HFFc6 (cell line): ENCODE data around the gene ADGRB3. TPM values are rescaled to one million over a fixed set of nuclear protein-coding genes. Genes with fewer than 3 reads are reported as not detected.

Experiments
- DNase-seq: peaks from one replicate; pipeline ENCODE4 v3.0.0-alpha.2; 2018
- H3K27ac Mint-ChIP-seq: 2 replicates; pipeline ENCODE4 v1.8.0; 2020; ENCODE audit warnings: mild to moderate bottlenecking, mixed read lengths
- H3K27me3 Mint-ChIP-seq: 2 replicates; pipeline ENCODE4 v1.8.0; 2021; ENCODE audit warnings: mild to moderate bottlenecking, moderate library complexity, mixed read lengths; ENCODE audit not compliant: insufficient read depth
- H3K36me3 Mint-ChIP-seq: 2 replicates; pipeline ENCODE4 v1.8.0; 2021; ENCODE audit warnings: low read depth, mixed read lengths
- H3K4me1 Mint-ChIP-seq: 2 replicates; pipeline ENCODE4 v1.8.0; 2020; ENCODE audit warnings: low read depth, mixed read lengths
- H3K4me3 Mint-ChIP-seq: 2 replicates; pipeline ENCODE4 v1.8.0; 2020; ENCODE audit warnings: mild to moderate bottlenecking, moderate library complexity, mixed read lengths
- H3K9me3 Mint-ChIP-seq: 2 replicates; pipeline ENCODE4 v1.8.0; 2020; ENCODE audit warnings: mild to moderate bottlenecking, mixed read lengths
- total RNA-seq, 6 experiments: library from RNA; stranded (reverse); fragmentation: NEBNext Ultra II Directional; extraction: Animal tissue kit (Norgen Biotek cat#: 25700); gene quantifications; 2 replicates in 1 of 6; 3 replicates in 5 of 6; pipeline ENCODE4 v1.2.3, GENCODE V29; 2021
- TF ChIP-seq, protein P1 (sequence below): fragments of 200-600 bp; sonication (generic); IDR thresholded peaks from 2 replicates; pipeline ENCODE4 v1.5.0; 2021; ENCODE audit warnings: antibody characterized with exemption, mild to moderate bottlenecking

Gene ADGRB3
- total RNA-seq, 6 experiments from 2014 or later = 0.05 to 0.07 (median 0.05) TPM; not detected in 3

DNA sequence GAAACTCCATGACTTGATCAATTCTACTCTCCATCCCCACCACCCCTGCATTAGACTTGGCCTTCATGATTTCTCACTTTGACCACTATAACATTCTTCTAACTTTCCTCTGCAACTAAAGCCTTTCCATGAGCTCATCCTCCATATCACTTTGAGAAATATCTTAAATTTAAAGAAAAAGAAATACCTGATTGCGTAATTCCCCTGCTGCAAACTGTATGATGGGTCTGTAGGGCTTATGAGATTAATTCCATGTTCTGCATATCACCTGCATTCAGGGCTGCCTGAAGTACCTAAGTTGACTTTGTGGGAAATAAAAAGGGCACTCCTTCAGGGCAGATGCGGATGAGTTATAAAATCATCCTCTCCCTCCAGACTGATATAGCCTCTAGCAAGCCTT, 611.9 kb downstream of the ADGRB3 start:
- no peaks in the 10 kb centered on the region for H3K4me1 Mint-ChIP-seq
- no peak for DNase-seq
- H3K27ac Mint-ChIP-seq = no peak overlapping the region
- H3K9me3 Mint-ChIP-seq = peaks cover 33% of the 10 kb centered on the region
- TF ChIP-seq, protein P1, sequence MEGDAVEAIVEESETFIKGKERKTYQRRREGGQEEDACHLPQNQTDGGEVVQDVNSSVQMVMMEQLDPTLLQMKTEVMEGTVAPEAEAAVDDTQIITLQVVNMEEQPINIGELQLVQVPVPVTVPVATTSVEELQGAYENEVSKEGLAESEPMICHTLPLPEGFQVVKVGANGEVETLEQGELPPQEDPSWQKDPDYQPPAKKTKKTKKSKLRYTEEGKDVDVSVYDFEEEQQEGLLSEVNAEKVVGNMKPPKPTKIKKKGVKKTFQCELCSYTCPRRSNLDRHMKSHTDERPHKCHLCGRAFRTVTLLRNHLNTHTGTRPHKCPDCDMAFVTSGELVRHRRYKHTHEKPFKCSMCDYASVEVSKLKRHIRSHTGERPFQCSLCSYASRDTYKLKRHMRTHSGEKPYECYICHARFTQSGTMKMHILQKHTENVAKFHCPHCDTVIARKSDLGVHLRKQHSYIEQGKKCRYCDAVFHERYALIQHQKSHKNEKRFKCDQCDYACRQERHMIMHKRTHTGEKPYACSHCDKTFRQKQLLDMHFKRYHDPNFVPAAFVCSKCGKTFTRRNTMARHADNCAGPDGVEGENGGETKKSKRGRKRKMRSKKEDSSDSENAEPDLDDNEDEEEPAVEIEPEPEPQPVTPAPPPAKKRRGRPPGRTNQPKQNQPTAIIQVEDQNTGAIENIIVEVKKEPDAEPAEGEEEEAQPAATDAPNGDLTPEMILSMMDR = no peak
- no peaks in the 10 kb centered on the region for H3K27me3 Mint-ChIP-seq
- no peak overlapping the region for H3K4me3 Mint-ChIP-seq
- no peaks in the 10 kb centered on the region for H3K36me3 Mint-ChIP-seq

DNA sequence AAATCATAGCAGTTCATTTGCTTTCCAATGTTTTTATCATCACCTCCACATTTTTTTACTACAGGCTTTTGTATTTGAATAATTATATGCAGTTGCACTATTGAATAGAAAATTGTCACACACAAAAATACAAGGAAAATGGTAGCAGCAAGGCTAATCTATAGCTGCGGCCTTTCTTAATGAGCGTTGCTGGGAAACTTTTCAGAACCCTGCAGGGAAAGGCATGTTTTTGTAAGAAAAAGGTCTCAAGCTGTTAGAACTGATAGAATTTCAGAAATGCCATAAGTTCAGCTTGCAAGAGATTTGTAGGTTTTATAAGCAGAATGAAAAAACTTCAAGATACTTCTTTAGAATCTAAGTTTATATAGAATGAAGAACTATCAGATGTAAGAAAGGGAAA, 625.9 kb downstream of the ADGRB3 start:
- Mint-ChIP-seq H3K4me3 (no peak overlapping the region), H3K27ac (no peak overlapping the region), H3K36me3 (no peaks in the 10 kb centered on the region), H3K4me1 (no peaks in the 10 kb centered on the region), H3K27me3 (no peaks in the 10 kb centered on the region), H3K9me3 (peaks cover 29% of the 10 kb centered on the region)
- TF ChIP-seq, protein P1 = no peak
- DNase-seq = no peak

DNA sequence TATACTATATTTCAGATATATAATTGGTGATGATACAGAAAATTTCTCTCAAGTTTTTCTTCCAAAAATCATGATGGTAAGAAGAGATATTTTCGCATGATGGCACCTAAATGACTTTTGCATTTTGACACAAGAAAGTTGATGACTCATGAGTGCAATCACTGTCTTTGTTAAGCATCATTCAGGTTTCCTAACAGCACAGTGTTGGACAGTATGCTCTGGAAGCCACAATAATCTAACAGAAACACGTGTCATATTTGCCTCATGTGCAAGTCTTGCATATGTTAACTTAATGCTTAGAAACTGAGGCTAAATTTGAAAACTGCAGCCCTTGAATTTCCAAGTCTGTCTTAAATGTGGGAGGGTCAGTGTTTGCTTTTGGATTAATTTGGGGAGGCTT, 628.2 kb downstream of the ADGRB3 start:
- Mint-ChIP-seq H3K9me3 (peaks cover 24% of the 10 kb centered on the region), H3K27me3 (no peaks in the 10 kb centered on the region), H3K36me3 (no peaks in the 10 kb centered on the region), H3K27ac (no peak overlapping the region), H3K4me3 (no peak overlapping the region), H3K4me1 (no peaks in the 10 kb centered on the region)
- TF ChIP-seq, protein P1 = no peak
- DNase-seq = no peak

DNA sequence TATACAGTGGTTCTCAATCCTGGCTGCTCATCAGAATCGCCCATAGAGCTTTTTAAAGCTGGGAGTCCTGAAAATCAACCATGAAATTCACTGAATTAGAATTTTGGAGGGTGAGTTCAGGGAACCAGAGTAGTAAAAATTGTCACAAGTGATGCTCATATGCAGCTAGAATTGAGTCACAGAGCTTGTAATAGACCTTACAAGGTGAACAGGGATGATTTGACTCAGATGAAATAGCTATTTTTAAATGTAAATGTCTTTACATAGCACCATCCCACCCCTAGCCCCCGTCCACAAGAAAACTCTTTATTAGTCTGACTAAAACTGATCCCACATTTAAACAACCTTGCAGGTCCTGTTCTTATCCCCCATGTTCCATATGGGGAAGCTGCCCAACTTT, 630.0 kb downstream of the ADGRB3 start:
- Mint-ChIP-seq H3K36me3 (no peaks in the 10 kb centered on the region), H3K9me3 (peaks cover 17% of the 10 kb centered on the region), H3K4me3 (no peak overlapping the region), H3K27me3 (no peaks in the 10 kb centered on the region), H3K27ac (no peak overlapping the region), H3K4me1 (no peaks in the 10 kb centered on the region)
- DNase-seq = no peak
- TF ChIP-seq, protein P1 = no peak

DNA sequence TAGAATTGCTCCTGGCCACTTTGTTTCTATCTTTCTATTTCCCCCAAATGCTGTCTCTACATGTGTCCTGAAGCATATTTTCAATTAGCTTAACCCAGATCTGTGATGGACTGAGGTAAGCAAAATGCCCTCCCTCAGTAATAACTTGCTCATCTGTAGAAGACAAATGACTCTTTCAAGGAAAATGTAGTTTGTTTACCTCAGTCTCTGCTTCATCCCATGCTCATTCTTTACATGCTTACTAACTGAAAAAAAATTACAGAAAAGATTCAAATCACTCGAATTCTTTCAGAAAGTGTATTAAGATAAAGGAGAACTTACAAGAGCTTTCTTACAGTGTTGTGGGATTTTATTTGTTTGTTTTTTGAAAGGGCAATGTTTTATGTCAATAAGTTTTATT, 630.6 kb downstream of the ADGRB3 start:
- Mint-ChIP-seq H3K27me3 (no peaks in the 10 kb centered on the region), H3K9me3 (peaks cover 17% of the 10 kb centered on the region), H3K27ac (no peak overlapping the region), H3K4me1 (no peaks in the 10 kb centered on the region), H3K4me3 (no peak overlapping the region), H3K36me3 (no peaks in the 10 kb centered on the region)
- TF ChIP-seq, protein P1 = no peak
- no peak for DNase-seq

DNA sequence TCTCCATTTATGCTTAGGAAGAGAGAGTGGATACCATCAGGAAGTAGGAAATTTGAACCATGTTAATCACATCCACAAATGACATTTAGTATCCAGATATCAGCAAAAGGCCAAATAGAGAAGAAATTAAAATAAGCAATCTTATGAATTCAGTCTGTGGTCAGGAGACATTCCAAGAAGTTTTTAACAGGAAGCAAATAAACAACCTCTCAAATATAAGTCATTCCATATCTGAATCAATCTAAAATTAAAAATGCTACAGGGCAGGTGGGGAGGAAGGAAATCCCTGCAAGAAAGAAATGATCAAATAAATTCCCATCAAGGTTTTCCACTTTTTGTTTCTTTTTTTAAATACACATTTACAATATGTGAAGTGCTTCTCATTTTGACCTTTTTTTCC, 641.1 kb downstream of the ADGRB3 start:
- H3K4me3 Mint-ChIP-seq = no peak overlapping the region
- DNase-seq = no peak
- TF ChIP-seq, protein P1 = no peak
- H3K27me3 Mint-ChIP-seq = no peaks in the 10 kb centered on the region; the same call in 1 of the 2 replicates
- H3K9me3 Mint-ChIP-seq = peaks cover 23% of the 10 kb centered on the region
- no peak overlapping the region for H3K27ac Mint-ChIP-seq
- H3K4me1 Mint-ChIP-seq = no peaks in the 10 kb centered on the region
- no peaks in the 10 kb centered on the region for H3K36me3 Mint-ChIP-seq
